GM08714 (cell line): Measurements from ENCODE around the gene JMJD6.

Experiments used
- H3K4me3 ChIP-seq: fragments of 200-500 bp; sonication (Bioruptor generic); 2 replicates; pipeline ENCODE4 v1.5.1; 2014; ENCODE audit warnings: mild to moderate bottlenecking, low read length, inconsistent platforms
- ZNF274 ChIP-seq: IDR thresholded peaks from 2 replicates; pipeline ENCODE4 v1.6.1; 2012; ENCODE audit warnings: mild to moderate bottlenecking, low read depth, low read length

Gene JMJD6

DNA sequence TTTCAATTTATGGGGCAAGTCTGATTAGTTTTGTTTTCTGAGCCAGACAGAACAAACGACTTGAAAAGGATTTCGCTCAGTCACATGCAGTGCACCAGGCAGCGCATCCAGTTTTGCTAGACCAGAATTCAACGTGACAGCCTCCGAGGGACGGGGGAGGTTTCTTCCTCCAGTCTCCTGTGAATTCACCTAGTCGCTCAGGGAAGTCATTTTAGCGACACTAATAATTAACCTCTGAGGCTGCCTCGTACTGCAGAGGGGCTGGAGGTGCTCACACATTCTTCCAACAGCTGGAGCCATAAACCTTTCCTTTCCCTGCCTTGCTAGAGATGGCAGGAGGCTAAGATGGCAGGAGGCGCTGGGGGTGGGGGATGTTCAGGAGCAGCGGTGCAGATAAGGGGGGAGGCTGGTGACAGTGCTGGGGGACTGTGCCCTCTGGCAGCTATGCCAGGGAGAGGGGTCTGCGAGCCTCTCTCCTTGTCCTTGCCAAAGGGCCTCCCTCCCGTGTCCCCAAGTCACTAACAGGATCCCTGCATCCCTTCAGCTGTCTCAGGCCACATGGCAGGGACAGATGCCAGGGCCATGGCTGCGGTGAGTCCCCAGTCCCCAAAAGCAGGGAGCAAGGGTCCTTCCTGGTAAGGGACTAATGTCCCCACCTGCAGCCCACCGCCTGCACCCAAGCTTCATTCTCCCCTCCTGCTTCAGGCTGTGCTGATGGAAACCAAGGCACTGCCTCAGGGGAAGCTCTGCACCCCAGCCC, 39.7 kb downstream of the JMJD6 start:
- no peak for TF ChIP-seq ZNF274
- H3K4me3 ChIP-seq = no peak overlapping the region

DNA sequence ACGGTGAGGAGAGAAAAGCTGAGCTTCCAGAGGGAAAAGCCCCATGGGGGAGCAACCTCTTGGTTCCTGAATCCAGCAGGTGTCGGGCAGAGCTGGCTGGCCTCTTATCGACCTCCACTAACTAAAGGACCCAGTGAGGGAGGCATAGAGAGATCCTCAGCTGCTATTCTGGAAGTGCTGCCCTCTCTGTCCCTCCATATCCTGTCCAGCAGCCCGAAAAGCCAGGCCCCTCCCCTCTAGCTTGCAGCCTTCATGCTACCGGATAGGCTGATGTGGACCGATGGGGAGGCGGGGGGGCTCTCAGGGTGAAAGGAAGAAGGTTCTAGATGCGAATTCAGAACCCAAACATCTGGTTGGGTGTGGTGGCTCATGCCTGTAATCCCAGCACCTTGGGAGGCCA, 40.6 kb downstream of the JMJD6 start:
- no peak overlapping the region for H3K4me3 ChIP-seq
- no peak for TF ChIP-seq ZNF274

DNA sequence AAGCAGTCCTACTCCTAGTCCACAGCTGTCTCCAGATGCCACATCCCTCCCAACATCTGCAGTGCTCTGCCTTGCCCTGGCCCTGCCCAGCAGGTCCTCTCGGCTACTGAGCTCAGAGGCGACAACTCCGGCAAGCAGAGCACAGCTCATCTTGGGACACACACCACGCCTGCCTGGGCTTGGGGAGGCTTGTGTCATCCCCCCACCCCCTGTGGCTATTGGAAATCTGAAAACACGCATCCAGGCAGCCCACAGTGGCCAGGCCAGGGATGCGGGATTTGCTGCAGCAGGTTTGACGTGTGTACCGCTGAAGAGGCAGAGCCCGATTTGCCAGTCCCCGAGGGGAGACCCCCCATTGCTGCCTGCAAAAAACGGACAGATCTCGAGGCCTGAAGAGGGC, 41.0 kb downstream of the JMJD6 start:
- no peak for TF ChIP-seq ZNF274
- H3K4me3 ChIP-seq = no peak overlapping the region

DNA sequence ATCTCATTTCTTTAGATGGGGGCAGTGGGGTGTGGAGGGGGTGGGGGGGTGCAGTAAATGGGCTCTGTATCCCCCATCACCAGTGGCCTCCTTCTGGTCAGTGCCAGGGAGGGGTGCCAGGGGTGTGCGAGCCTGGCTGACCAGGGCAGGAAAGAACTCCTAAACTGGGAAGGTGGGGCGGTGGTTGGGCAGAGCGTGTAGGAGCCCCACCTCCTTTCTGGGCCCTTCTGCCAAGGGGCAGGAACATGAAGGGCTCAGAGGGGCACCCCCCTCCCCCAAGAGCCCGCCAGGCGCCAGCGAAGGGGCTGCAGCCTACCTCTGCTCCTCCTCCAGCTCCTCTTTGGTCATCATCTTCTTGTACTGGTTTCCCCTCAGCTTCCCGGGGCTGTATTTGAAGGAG, 41.6 kb downstream of the JMJD6 start:
- H3K4me3 ChIP-seq = no peak overlapping the region
- TF ChIP-seq ZNF274 = no peak

DNA sequence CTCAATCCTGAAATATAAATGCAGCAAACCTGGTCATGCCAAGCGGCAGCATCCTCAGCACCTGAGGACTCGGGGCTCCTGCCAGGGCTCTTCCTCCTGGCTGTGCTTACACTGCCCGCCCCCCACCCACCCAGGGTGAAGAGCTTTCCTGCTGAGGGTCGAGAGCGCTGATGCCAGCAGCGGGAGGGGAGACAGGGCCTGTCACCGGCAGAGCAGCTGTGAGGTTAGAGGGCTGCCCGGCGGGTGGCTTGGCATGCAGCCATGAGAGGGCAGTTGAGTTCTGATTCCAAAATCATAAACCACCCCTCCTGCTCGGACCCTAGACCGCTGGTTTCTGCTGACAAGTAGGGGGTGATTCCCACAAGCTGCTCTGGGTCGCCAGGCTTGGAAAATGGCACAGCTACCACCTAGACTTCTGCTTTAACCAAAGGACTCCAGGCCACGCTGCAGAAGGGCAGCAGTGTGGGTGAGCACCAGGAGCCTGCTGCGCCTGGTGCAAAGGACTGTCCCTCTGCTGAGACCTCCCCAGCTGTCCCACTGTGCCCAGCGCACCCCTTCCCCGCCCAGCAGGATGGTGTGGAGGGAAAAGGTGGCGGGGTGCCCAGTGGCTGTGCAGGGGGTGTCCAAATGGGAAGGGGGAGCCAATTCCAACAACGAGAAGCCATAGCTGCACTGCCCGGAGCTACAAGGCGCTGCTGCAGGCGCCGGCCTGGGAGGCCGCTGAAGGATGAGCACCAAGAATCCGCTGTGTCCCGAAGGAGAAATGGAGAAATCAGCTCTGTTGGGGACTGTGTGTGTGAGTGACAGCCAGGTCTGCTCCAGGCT, 42.3 kb downstream of the JMJD6 start:
- no peak for TF ChIP-seq ZNF274
- no peak overlapping the region for H3K4me3 ChIP-seq

DNA sequence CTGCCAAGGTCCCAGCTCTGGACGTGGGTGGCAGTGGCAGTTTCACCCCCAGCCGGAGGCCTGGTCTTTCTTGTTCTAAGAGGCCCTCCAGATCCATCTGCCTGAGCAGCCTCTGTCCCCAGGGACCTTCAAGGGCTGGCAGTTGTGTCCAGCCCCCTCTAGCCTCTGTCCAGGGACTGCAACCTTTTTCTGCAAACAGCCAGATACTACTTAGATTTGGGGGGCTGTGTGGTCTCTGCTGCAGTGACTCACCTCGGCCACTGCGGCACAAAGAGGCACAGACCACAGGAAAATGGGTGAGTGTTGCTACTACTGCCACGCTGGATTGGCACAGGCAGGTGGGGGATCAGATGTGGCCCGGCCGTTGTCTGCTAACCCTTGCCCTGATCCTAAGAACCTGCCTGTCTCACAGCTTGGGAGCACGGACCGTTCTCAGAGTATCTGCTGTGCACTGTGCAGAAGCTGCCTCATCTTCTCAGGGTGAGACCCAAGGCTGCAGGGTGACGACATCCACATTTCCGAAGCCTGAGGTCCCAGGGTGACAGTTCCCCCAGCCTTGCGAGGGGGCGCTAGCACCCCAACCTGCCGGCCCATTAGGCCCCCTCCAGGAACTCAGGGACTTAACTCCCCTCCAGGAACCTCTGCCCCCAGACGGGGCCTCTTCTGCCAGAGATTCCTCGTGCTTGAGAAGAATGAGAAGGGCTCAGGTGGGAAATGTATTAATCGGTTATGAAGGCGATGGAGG, 43.2 kb downstream of the JMJD6 start:
- no peak for TF ChIP-seq ZNF274
- no peak overlapping the region for H3K4me3 ChIP-seq

DNA sequence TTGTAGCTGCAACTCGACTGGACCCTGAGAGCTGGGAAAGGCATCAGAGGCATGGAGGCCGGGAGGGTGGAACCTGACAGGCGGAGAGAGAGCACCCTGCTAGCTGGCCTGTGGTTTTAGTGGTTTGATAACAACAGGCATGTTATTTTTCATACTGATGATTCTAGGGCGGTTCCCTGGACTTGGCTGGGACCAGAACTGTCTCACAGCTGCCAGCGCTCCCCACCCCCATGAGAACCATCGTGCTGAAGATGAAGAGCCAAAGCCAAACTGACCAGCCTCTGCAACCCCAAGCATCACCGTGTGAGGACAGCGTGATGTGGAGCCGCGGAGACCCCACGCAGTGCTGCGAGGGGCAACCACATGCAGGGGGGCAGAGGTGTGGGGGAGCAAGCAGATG, 44.1 kb downstream of the JMJD6 start:
- no peak overlapping the region for H3K4me3 ChIP-seq
- TF ChIP-seq ZNF274 = no peak

DNA sequence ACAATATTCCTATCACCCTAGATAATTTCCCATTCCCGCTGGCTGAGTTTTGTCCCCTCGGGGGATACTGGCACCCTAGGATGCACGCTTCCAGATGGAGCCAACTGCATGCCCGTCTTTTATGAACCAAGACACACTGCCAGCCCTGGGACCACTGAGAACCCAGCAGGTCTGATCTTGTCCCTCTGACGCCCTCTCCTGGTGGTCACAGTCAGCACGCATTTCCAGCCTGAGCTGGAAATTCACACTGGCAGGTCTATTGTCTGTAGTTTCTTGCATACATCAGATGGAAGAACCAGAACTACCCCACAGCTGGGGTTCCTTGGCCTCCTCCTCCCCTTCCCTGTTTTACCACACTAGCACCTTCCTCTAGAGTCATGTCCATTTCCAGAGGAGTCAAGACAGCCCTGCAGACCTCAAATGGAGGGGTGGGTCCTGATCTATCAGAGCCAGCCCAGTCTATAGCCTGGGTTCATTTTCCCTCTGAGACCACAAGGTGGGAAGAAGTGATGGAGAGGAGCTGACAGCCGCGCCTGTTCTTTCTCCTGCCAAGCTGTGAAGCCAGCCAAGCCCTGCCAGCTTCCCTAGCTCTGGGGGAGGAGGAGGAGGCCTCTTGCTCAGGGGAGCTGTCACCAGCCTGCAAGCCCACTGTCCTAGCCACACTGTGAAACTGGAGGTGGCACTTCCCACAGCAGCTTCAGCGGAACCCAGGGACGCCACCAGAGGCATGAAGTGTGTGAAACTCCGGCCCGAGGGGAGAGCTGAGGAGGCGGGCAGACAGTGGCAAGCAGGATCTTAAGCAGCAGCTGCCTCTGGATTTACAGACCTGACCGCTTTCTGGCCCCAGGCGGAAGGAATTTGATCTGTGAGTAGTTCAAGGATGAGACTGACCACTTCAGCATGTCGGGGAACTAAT, 44.9 kb downstream of the JMJD6 start:
- TF ChIP-seq ZNF274 = no peak
- H3K4me3 ChIP-seq = no peak overlapping the region

DNA sequence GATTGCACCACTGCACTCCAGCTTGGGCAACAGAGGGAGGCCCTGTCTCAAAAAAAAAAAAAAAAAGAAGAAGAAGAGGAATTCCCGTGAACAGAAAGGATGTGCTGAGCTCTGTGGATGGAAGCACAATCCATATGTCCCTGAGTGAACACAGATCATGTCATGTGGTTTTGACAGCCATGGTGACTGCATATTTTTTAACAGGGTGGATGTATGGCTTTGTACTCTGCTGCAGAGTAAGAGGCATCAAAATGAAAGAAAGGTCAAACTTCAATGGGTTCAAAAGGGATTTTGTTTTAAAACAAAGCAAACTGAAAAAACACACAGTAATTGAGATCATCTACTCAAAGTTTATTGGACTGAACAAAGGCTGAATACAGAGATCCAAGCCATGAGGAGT, 47.2 kb downstream of the JMJD6 start:
- no peak for TF ChIP-seq ZNF274

DNA sequence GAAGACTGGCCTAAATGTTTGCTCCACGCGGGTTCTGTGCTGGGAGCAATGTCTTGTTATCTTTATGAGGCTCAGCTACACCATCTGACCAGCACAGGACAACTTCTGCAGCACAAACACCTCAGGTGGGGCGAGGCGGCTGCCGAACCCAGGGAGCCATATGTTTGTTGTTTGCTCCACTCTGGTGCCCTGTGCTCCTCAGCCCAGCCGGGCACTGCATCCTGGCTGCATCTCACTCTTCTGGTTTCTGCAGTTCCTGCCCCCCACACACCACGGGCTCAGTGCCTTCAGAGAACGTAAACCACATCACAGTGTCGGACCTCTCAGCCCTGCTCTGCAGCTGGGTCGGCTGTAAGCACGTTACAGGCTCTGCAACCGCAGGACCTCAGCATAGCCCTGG, 48.1 kb downstream of the JMJD6 start:
- H3K4me3 ChIP-seq = no peak overlapping the region
- no peak for TF ChIP-seq ZNF274

More for the DNA sequence above, 47.2 kb downstream of the JMJD6 start:
- H3K4me3 ChIP-seq = no peak overlapping the region

DNA sequence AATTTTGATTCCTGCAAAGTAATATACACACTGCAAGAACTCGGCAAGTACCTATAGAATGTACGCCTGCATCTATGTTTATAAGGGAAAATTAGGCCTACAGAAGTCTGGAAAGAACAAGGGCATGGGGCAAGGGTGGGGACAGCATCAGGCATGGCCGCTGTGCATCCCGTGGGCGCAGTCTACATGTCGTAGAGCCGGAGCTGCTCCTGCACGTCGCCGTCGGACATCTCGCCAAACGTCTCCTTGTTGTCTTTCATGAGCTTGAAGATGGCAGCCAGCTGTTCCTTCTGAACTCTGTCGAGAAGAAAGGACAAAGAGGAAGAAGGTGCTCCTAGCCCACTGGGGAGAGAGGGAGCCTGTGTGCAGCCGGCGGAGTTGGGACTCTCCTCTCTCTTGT, 49.0 kb downstream of the JMJD6 start:
- TF ChIP-seq ZNF274 = no peak
- no peak overlapping the region for H3K4me3 ChIP-seq

DNA sequence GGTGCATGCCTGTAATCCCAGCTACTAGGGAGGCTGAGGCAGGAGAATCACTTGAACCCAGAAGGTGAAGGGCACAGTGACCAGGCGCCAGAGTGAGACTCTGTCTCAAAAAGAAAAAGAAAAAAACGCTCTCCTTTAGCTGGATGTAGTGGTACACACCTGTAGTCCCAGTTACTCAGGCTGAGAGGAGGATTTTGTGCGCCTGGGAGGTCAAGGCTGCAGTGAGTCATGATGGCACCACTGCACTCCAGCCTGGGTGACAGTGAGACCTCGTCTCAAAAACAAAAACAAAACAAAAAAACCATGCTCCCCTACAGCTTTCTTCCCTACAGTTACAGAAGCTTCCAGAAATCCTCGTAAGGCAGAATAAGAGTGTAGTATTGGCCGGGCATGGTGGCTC, 49.8 kb downstream of the JMJD6 start:
- no peak for TF ChIP-seq ZNF274

DNA sequence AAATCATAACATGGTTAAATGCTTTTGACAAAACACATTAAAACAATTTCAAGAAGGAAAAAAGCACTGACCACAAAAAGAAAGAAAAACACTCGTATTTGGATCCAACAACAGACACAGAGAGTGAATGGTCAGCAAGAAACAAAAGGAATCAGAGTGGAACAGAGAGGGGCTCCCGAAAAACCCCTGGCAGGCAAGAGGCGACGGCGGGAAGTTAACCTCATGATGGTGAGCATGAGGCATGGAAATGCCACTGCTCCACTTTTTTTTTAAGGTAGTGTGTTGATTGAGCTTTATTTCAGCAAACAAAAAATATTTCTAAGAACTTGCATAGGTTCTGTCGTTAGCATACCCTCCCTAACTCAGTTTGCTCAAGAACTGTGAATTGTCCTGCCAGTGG, 50.8 kb downstream of the JMJD6 start:
- TF ChIP-seq ZNF274 = no peak
- H3K4me3 ChIP-seq = no peak overlapping the region

More for the DNA sequence above, 49.8 kb downstream of the JMJD6 start:
- H3K4me3 ChIP-seq = no peak overlapping the region

DNA sequence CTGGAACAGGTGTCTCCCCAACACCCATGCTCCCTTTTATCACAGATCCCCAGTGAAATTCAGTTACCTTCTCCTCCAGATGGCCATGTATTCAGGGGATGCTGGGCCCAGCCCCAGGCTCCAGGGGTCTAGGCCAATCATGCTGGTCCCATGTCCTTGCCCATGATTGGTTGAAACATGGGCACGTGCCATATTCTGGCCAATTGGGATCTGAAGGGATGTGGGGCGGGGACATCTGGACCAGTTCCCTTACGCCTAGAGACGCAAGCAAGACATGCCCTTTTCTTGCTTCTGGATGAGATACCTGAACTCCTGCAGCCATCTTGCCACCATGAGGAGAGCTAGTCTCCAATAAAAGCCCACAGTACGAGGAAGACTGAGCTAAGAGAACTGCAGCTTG, 51.8 kb downstream of the JMJD6 start:
- TF ChIP-seq ZNF274 = no peak
- no peak overlapping the region for H3K4me3 ChIP-seq

DNA sequence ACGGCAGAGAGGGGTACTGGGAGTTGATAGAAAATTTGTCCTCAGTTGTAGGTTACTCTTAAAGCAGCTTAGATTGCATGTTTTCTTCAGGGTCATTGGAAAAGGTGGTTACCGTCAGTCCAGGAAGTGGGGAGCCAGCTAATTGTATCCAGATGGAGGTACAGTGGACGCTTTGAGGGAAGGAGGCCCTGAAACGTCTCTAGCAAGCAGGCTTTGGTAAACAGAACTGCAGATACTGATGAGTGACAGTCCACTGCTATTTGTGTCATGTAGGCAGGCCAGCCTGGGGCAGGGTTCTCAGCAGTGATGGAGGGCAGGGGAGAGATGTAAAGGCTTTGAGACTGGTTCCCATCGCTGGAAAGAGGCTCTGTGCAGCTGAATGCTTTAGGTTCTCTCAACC, 52.7 kb downstream of the JMJD6 start:
- H3K4me3 ChIP-seq = no peak overlapping the region
- TF ChIP-seq ZNF274 = no peak
